PC-3 (cell line): ENCODE results near the gene ATP2B2. TPM values are rescaled to one million over a fixed set of nuclear protein-coding genes. Genes with fewer than 3 reads are reported as not detected.

Experiments used
- ATAC-seq: fragments of 200-7000 bp; cut with Tn5 transposase; 2 replicates; pipeline ENCODE4 v1.9.1; 2020; ENCODE audit warnings: mild to moderate bottlenecking, moderate library complexity
- BruUV-seq: library from RNA; stranded (reverse); fragments of 400-500 nt; replicated peaks from 2 replicates; lab custom pipeline; 2021; lab: Mats Ljungman, UMichigan
- CTCF ChIA-PET: fragments of 300-600 bp; sonication (Branson Sonifier 250); formaldehyde crosslinking; loops from one replicate; lab custom pipeline; 2022; ENCODE audit warnings: antibody characterized with exemption; lab: Charles Lee
- POLR2A ChIA-PET: fragments of 300-600 bp; sonication (Branson Sonifier 250); formaldehyde crosslinking; loops from one replicate; lab custom pipeline; 2022; ENCODE audit warnings: antibody characterized with exemption; ENCODE audit not compliant: unreplicated experiment; lab: Charles Lee
- DNase-seq: peaks from one replicate; pipeline ENCODE4 v3.0.0-alpha.2; 2015
- H2AFZ ChIP-seq: fragments of 300-600 bp; sonication (generic); 2 replicates; pipeline ENCODE4 v1.6.0; 2016; ENCODE audit warnings: antibody characterized with exemption, low read length
- H3F3A ChIP-seq: fragments of 300-600 bp; sonication (generic); one replicate; pipeline ENCODE4 v1.6.0; 2017; ENCODE audit warnings: antibody characterized with exemption, low read length, control low read depth, mild to moderate bottlenecking; ENCODE audit not compliant: unreplicated experiment
- H3K27ac ChIP-seq: fragments of 300-600 bp; sonication (generic); 2 replicates; pipeline ENCODE4 v1.5.1; 2016; ENCODE audit warnings: mild to moderate bottlenecking, low read length
- H3K27me3 ChIP-seq: fragments of 300-600 bp; sonication (generic); 2 replicates; pipeline ENCODE4 v1.6.1; 2016; ENCODE audit warnings: low read length, mixed read lengths
- H3K36me3 ChIP-seq: fragments of 300-600 bp; sonication (generic); 2 replicates; pipeline ENCODE4 v1.6.1; 2016; ENCODE audit warnings: low read depth, mixed run types, low read length, mixed read lengths
- H3K4me1 ChIP-seq: fragments of 300-600 bp; sonication (generic); 2 replicates; pipeline ENCODE4 v1.5.1; 2016; ENCODE audit warnings: low read length; ENCODE audit not compliant: insufficient read depth
- H3K4me2 ChIP-seq: fragments of 300-600 bp; sonication (generic); 2 replicates; pipeline ENCODE4 v1.6.0; 2016; ENCODE audit warnings: low read length
- H3K4me3 ChIP-seq: fragments of 300-600 bp; sonication (generic); 2 replicates; pipeline ENCODE4 v1.5.1; 2016; ENCODE audit warnings: mild to moderate bottlenecking, low read length, mixed read lengths
- H3K79me2 ChIP-seq: fragments of 300-600 bp; sonication (generic); 2 replicates; pipeline ENCODE4 v1.6.1; 2017; ENCODE audit warnings: low read length, mixed read lengths
- H3K9ac ChIP-seq: fragments of 300-600 bp; sonication (generic); 2 replicates; pipeline ENCODE4 v1.6.0; 2016; ENCODE audit warnings: mild to moderate bottlenecking, low read length
- H3K9me2 ChIP-seq: fragments of 300-600 bp; sonication (generic); replicated peaks from 2 replicates; pipeline ENCODE4 v1.6.1; 2016; ENCODE audit warnings: mixed run types, low read length, mixed read lengths
- H3K9me3 ChIP-seq: fragments of 300-600 bp; sonication (generic); 2 replicates; pipeline ENCODE4 v1.6.1; 2016; ENCODE audit warnings: low read length, mixed read lengths
- H4K20me1 ChIP-seq: fragments of 300-600 bp; sonication (generic); 2 replicates; pipeline ENCODE4 v1.6.1; 2016; ENCODE audit warnings: low read length, mixed read lengths
- EZH2 ChIP-seq: fragments of 300-600 bp; sonication (generic); IDR thresholded peaks from one replicate; pipeline ENCODE4 v1.6.1; 2017; ENCODE audit warnings: antibody characterized with exemption, mild to moderate bottlenecking, low read length; ENCODE audit not compliant: unreplicated experiment
- EZH2phosphoT487 ChIP-seq: fragments of 300-600 bp; sonication (generic); IDR thresholded peaks from 2 replicates; pipeline ENCODE4 v1.6.1; 2018; ENCODE audit warnings: mild to moderate bottlenecking, antibody characterized with exemption, low read length, borderline replicate concordance
- intact Hi-C: fragments of 100-400 bp; cut with micrococcal nuclease; formaldehyde crosslinking; loops from 2 replicates; pipeline ENCODE4 v1.9.0; 2023
- total RNA-seq: library from RNA; depleted of rRNA; stranded (reverse); fragments of >200 nt; gene quantifications from 2 replicates; pipeline ENCODE4 v1.2.3, GENCODE V29; 2014
- TF ChIP-seq, protein P1 (sequence below): fragments of 300-600 bp; sonication (generic); conservative IDR thresholded peaks from 2 replicates; pipeline ENCODE4 v1.5.1; 2017; ENCODE audit warnings: antibody characterized with exemption, low read depth, mild to moderate bottlenecking, low read length

The ATP2B2 gene
- total RNA-seq, 1 experiment from 2014 or later = not detected

GRCh38 chr3:10454907-10455544 is 50.4 kb downstream of the ATP2B2 start:
- TF ChIP-seq EZH2 (no peak), EZH2phosphoT487 (no peak)
- TF ChIP-seq, protein P1, sequence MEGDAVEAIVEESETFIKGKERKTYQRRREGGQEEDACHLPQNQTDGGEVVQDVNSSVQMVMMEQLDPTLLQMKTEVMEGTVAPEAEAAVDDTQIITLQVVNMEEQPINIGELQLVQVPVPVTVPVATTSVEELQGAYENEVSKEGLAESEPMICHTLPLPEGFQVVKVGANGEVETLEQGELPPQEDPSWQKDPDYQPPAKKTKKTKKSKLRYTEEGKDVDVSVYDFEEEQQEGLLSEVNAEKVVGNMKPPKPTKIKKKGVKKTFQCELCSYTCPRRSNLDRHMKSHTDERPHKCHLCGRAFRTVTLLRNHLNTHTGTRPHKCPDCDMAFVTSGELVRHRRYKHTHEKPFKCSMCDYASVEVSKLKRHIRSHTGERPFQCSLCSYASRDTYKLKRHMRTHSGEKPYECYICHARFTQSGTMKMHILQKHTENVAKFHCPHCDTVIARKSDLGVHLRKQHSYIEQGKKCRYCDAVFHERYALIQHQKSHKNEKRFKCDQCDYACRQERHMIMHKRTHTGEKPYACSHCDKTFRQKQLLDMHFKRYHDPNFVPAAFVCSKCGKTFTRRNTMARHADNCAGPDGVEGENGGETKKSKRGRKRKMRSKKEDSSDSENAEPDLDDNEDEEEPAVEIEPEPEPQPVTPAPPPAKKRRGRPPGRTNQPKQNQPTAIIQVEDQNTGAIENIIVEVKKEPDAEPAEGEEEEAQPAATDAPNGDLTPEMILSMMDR = no peak
- H4K20me1 ChIP-seq = no peaks in the 10 kb centered on the region
- no peaks in the 10 kb centered on the region for H3K9me3 ChIP-seq
- H3F3A ChIP-seq = no peaks in the 10 kb centered on the region
- ATAC-seq (no peak), DNase-seq (no peak)
- H3K9me2 ChIP-seq = no peaks in the 10 kb centered on the region
- no peaks in the 10 kb centered on the region for H3K36me3 ChIP-seq
- H3K27me3 ChIP-seq = 0 out of 2 replicates have a peak, but pooled peaks cover 4% of the 10 kb centered on the region
- no peak overlapping the region for H3K9ac ChIP-seq
- no peak overlapping the region for H2AFZ ChIP-seq
- no peaks in the 10 kb centered on the region for H3K4me1 ChIP-seq
- CTCF ChIA-PET = no interaction called here
- no peak overlapping the region for H3K4me3 ChIP-seq
- POLR2A ChIA-PET = no interaction called here
- intact Hi-C loops = no loop called here
- no TSS peak for BruUV-seq
- no peak overlapping the region for H3K27ac ChIP-seq
- no peak overlapping the region for H3K4me2 ChIP-seq
- H3K79me2 ChIP-seq = no peaks in the 10 kb centered on the region

- BruUV-seq = no TSS peak
- TF ChIP-seq EZH2 (no peak), EZH2phosphoT487 (no peak)
- TF ChIP-seq, protein P1 = no peak
- Histone ChIP-seq H3K4me3 (no peak overlapping the region), H3K9me2 (no peaks in the 10 kb centered on the region), H3K79me2 (no peaks in the 10 kb centered on the region), H3K4me2 (no peak overlapping the region), H3K4me1 (no peaks in the 10 kb centered on the region), H2AFZ (no peak overlapping the region), H3K9me3 (no peaks in the 10 kb centered on the region), H4K20me1 (no peaks in the 10 kb centered on the region), H3K27me3 (peaks cover 12% of the 10 kb centered on the region), H3K9ac (no peak overlapping the region), H3K36me3 (no peaks in the 10 kb centered on the region), H3F3A (no peaks in the 10 kb centered on the region), H3K27ac (no peak overlapping the region)
- DNase-seq (no peak), ATAC-seq (no peak)
- intact Hi-C loops = no loop called here
- ChIA-PET POLR2A (no interaction called here), CTCF (no interaction called here)
These were observed 51.8 kb downstream of the ATP2B2 start for GRCh38 chr3:10453431-10454163.
